GM12891 (cell line): ENCODE data around the gene SYT10.

Source experiments
- PAX5 ChIP-seq: IDR thresholded peaks from 2 replicates; pipeline ENCODE4 v1.6.1; 2011; ENCODE audit warnings: low read length, moderate library complexity, mild to moderate bottlenecking; ENCODE audit not compliant: insufficient read depth, severe bottlenecking
- POLR2A ChIP-seq: IDR thresholded peaks from 2 replicates; pipeline ENCODE4 v1.6.1; 2011; ENCODE audit warnings: low read depth, low read length, control low read depth
- POLR2AphosphoS5 ChIP-seq: IDR thresholded peaks from 2 replicates; pipeline ENCODE4 v1.6.1; 2011; ENCODE audit warnings: low read depth, low read length, control low read depth
- POU2F2 ChIP-seq: IDR thresholded peaks from 2 replicates; pipeline ENCODE4 v1.6.1; 2011; ENCODE audit warnings: low read depth, mild to moderate bottlenecking, control low read depth, low read length, moderate library complexity
- SPI1 ChIP-seq: IDR thresholded peaks from 2 replicates; pipeline ENCODE4 v1.6.1; 2011; ENCODE audit warnings: low read depth, low read length, control low read depth
- TAF1 ChIP-seq: IDR thresholded peaks from 2 replicates; pipeline ENCODE4 v1.6.1; 2011; ENCODE audit warnings: low read depth, low read length, control low read depth

DNA sequence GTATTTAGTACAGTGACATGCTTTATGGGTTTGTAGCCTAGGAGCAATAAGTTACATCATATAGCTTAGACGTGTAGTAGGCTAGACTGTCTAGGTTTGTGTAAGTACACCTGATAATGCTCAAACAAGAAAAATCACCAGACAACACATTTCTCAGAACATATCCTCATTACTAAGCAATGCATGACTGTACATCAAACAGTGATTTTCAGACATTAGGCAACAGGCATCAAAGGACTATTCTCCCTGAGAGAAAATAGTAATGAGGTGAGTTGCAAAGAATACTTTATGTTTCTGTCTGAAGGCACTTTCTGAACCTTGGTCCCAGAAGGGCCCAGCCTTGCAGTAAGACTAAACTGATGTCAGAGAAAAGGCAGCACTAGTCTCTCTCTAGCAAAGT lies 48.4 kb upstream of the SYT10 start:
- no peak for TF ChIP-seq POLR2AphosphoS5
- no peak for TF ChIP-seq POLR2A
- TF ChIP-seq TAF1, result no peak
- TF ChIP-seq POU2F2, result no peak
- no peak for TF ChIP-seq SPI1
- TF ChIP-seq PAX5, result no peak
